ENCODE data around the gene LDLRAD3.
"Not testable (repeated sequence)": the region's sequence is repeated elsewhere in the genome, so short reads cannot be mapped to it uniquely, and the experiment has no call there.

- not testable (repeated sequence) for TF ChIP-seq CTCF, EZH2, EZH2phosphoT487 (IDR thresholded peaks at IDR 0.05)
Observed at GRCh38 chr11:36045945-36046344, 102.1 kb downstream of the LDLRAD3 start.
